Chondrocyte (in vitro differentiated cells): Measurements from ENCODE around the gene HRH3. TPM values are rescaled to one million over a fixed set of nuclear protein-coding genes. Genes with fewer than 3 reads are reported as not detected.

ENCODE experiments used
- DNase-seq: peaks from one replicate; pipeline ENCODE4 v3.0.0; 2021; ENCODE audit warnings: mixed read lengths, low spot score
- H3K27ac Mint-ChIP-seq: one replicate; pipeline ENCODE4 v1.8.0; 2021; ENCODE audit warnings: mild to moderate bottlenecking, moderate library complexity, mixed read lengths; ENCODE audit not compliant: unreplicated experiment
- H3K27me3 Mint-ChIP-seq: 2 replicates; pipeline ENCODE4 v1.8.0; 2021; ENCODE audit warnings: low read depth, mixed read lengths
- H3K36me3 Mint-ChIP-seq: 2 replicates; pipeline ENCODE4 v1.8.0; 2021; ENCODE audit warnings: low read depth, mixed read lengths
- H3K4me1 Mint-ChIP-seq: 2 replicates; pipeline ENCODE4 v1.8.0; 2021; ENCODE audit warnings: low read depth, mild to moderate bottlenecking, mixed read lengths
- H3K4me3 Mint-ChIP-seq: one replicate; pipeline ENCODE4 v1.8.0; 2021; ENCODE audit warnings: mild to moderate bottlenecking, moderate library complexity, mixed read lengths; ENCODE audit not compliant: unreplicated experiment
- H3K9me3 Mint-ChIP-seq: 2 replicates; pipeline ENCODE4 v1.8.0; 2021; ENCODE audit warnings: low read depth, mixed read lengths
- CTCF ChIP-seq: fragments of 200-600 bp; sonication (generic); IDR thresholded peaks from 2 replicates; pipeline ENCODE4 v1.5.0; 2021; ENCODE audit warnings: antibody characterized with exemption, mild to moderate bottlenecking, moderate library complexity
- total RNA-seq: library from RNA; stranded (reverse); gene quantifications from 3 replicates; pipeline ENCODE4 v1.2.1, GENCODE V29; 2021

Gene HRH3
- total RNA-seq, 1 donor from 2014 or later, result not detected

- Mint-ChIP-seq H3K27me3 (no peaks in the 10 kb centered on the region), H3K4me3 (no peak overlapping the region), H3K4me1 (peaks cover 17% of the 10 kb centered on the region), H3K9me3 (no peaks in the 10 kb centered on the region), H3K27ac (no peak overlapping the region), H3K36me3 (peaks cover 18% of the 10 kb centered on the region)
- no peak for DNase-seq
- no peak for TF ChIP-seq CTCF
Observed at GRCh38 chr20:62197311-62197710, 22.8 kb downstream of the HRH3 start.

- TF ChIP-seq CTCF, result no peak
- DNase-seq, result peak; percentile 25
- no peaks in the 10 kb centered on the region for H3K27me3 Mint-ChIP-seq
- no peak overlapping the region for H3K4me3 Mint-ChIP-seq
- peaks cover 18% of the 10 kb centered on the region for H3K36me3 Mint-ChIP-seq
- no peaks in the 10 kb centered on the region for H3K9me3 Mint-ChIP-seq
- H3K4me1 Mint-ChIP-seq, result peaks cover 7% of the 10 kb centered on the region
- no peak overlapping the region for H3K27ac Mint-ChIP-seq
Observed at GRCh38 chr20:62196286-62196685, 23.8 kb downstream of the HRH3 start.

- no peak for TF ChIP-seq CTCF
- Mint-ChIP-seq H3K27me3 (no peaks in the 10 kb centered on the region), H3K4me1 (peaks cover 3% of the 10 kb centered on the region), H3K27ac (no peak overlapping the region), H3K36me3 (peaks cover 19% of the 10 kb centered on the region), H3K4me3 (no peak overlapping the region), H3K9me3 (no peaks in the 10 kb centered on the region)
- DNase-seq, result peak; percentile 54
Observed at GRCh38 chr20:62195736-62196135, 24.3 kb downstream of the HRH3 start.

DNA sequence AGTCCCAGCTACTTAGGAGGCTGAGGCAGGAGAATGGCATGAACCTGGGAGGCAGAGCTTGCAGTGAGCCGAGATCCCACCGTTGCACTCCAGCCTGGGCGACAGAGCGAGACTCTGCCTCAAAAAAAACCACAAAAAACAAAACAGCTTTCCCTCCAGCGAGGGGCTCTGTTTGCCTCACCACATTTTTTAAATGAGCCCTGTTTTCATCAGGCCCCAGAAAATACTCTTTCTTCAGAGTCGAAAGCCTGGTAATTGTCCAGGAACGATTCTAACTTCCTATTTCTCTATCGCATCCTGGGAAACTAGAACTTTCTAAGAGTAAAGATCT is 25.0 kb downstream of the HRH3 start:
- H3K9me3 Mint-ChIP-seq, result no peaks in the 10 kb centered on the region
- H3K36me3 Mint-ChIP-seq, result peaks cover 16% of the 10 kb centered on the region
- no peak overlapping the region for H3K27ac Mint-ChIP-seq
- no peak overlapping the region for H3K4me3 Mint-ChIP-seq
- no peak for DNase-seq
- no peaks in the 10 kb centered on the region for H3K27me3 Mint-ChIP-seq
- TF ChIP-seq CTCF, result no peak
- H3K4me1 Mint-ChIP-seq, result peaks cover 3% of the 10 kb centered on the region

DNA sequence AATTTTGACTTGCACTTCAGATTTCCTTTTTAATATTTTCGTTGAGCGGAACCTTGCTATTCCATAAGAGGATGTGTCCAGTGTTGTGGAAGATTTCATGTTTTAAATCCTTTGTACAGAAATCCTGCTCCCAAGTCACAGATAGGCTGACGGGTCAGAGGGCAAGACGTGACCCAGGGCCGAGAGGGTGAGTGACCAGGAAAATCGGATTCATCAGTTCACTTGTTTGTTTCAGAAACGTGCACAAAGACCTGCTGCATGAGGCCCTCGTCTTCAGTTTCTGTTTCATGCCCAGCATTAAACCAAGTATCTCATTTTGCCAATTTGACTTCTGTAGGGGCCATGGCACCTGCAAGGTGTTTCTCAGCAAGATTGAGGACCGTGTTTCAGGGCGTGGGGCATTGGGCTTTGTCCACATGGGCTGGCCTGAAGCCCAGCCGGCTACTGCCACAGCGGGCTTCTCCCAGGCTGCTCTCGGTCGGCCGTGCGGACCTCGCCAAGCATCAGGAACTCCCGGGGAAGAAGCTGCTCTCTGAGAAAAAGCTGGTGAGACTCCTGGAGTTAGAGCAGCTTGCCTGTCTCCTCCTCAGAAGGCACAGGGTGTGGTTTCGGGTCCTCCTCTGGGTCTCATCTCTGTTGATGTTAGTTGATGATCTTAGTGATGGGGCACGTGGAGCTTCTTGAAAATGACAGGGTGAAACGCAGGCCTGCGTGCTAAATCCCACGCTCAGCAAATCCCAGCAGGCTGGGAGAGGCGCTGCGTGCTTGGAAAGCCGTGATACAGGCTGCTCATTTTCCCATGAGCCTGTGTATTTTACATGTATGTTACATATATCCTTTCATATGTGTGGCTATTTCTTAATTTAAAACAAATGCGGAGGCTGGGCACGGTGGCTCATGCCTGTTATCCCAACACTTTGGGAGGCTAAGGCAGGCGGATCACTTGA is 26.7 kb downstream of the HRH3 start:
- Mint-ChIP-seq H3K4me1 (peaks cover 3% of the 10 kb centered on the region), H3K4me3 (no peak overlapping the region), H3K9me3 (no peaks in the 10 kb centered on the region), H3K27me3 (no peaks in the 10 kb centered on the region), H3K27ac (no peak overlapping the region), H3K36me3 (peaks cover 6% of the 10 kb centered on the region)
- no peak for TF ChIP-seq CTCF
- DNase-seq, result peak; percentile 60
